Glomerular visceral epithelial cell (primary cell): ENCODE measurements around the gene FAM50B.
A peak's percentile ranks its signal among the peaks of the same experiment; 100 is the strongest.

Source experiments
- DNase-seq: peaks from one replicate; pipeline ENCODE4 v3.0.0-alpha.2; 2016; ENCODE audit errors: extremely low spot score

FAM50B gene

GRCh38 chr6:3894590-3895311 lies 45.6 kb downstream of the FAM50B start:
- no peak for DNase-seq

GRCh38 chr6:3895312-3895653 lies 46.1 kb downstream of the FAM50B start:
- no peak for DNase-seq

- no peak for DNase-seq
These were observed 46.6 kb downstream of the FAM50B start for GRCh38 chr6:3895805-3896204.

GRCh38 chr6:3898265-3898994 lies 49.3 kb downstream of the FAM50B start:
- peak; percentile 56 for DNase-seq

- DNase-seq, result no peak
These were observed 49.9 kb downstream of the FAM50B start for GRCh38 chr6:3899061-3899460.

- peak; percentile 48 for DNase-seq
These were observed 50.8 kb downstream of the FAM50B start for GRCh38 chr6:3899970-3900439.
